Neural cell (in vitro differentiated cells): ENCODE results near the gene NHERF1. TPM values are rescaled to one million over a fixed set of nuclear protein-coding genes. Genes with fewer than 3 reads are reported as not detected.

Experiments
- H2AFZ ChIP-seq: fragments of 200-600, 300-800 bp; sonication (generic), shearing (Covaris generic); 2 replicates; pipeline ENCODE4 v1.6.0; 2014; ENCODE audit warnings: low read depth, mild to moderate bottlenecking, antibody characterized with exemption, low read length, moderate library complexity
- H3F3A ChIP-seq: fragments of 200-600 bp; shearing (Covaris generic); 2 replicates; pipeline ENCODE4 v1.6.1; 2016; ENCODE audit warnings: mild to moderate bottlenecking, moderate library complexity, mixed read lengths, antibody characterized with exemption, low read length; ENCODE audit not compliant: insufficient read depth, poor library complexity, severe bottlenecking
- H3K27ac ChIP-seq: fragments of 200-600, 300-800 bp; sonication (generic), shearing (Covaris generic); 2 replicates; pipeline ENCODE4 v1.5.1; 2014; ENCODE audit warnings: mild to moderate bottlenecking, low read length, moderate library complexity
- H3K27me3 ChIP-seq: fragments of 300-800, 200-600 bp; sonication (generic), shearing (Covaris generic); 2 replicates; pipeline ENCODE4 v1.6.0; 2014; ENCODE audit warnings: mild to moderate bottlenecking, low read depth, low read length, moderate library complexity; ENCODE audit not compliant: insufficient read depth
- H3K36me3 ChIP-seq: fragments of 300-800, 200-600 bp; sonication (generic), shearing (Covaris generic); 2 replicates; pipeline ENCODE4 v1.5.1; 2014; ENCODE audit warnings: mild to moderate bottlenecking, antibody characterized with exemption, low read length, moderate library complexity; ENCODE audit not compliant: insufficient read depth
- H3K4me2 ChIP-seq: fragments of 300-800, 200-600 bp; sonication (generic), shearing (Covaris generic); 2 replicates; pipeline ENCODE4 v1.6.0; 2014; ENCODE audit warnings: mild to moderate bottlenecking, low read length
- H3K4me3 ChIP-seq: fragments of 300-800, 200-600 bp; sonication (generic), shearing (Covaris generic); 2 replicates; pipeline ENCODE4 v1.5.1; 2014; ENCODE audit warnings: mild to moderate bottlenecking, low read length, moderate library complexity
- H3K79me2 ChIP-seq: fragments of 200-600 bp; shearing (Covaris generic); replicated peaks from 2 replicates; pipeline ENCODE4 v1.6.0; 2014; ENCODE audit warnings: mild to moderate bottlenecking, low read length, moderate library complexity; ENCODE audit not compliant: insufficient read depth
- H3K9ac ChIP-seq: fragments of 300-800, 200-600 bp; sonication (generic), shearing (Covaris generic); 2 replicates; pipeline ENCODE4 v1.6.1; 2016; ENCODE audit warnings: mild to moderate bottlenecking, low read length, mixed read lengths
- H3K9me2 ChIP-seq: fragments of 200-600 bp; shearing (Covaris generic); 2 replicates; pipeline ENCODE4 v1.6.1; 2016; ENCODE audit warnings: mild to moderate bottlenecking, low read length, mixed read lengths; ENCODE audit not compliant: insufficient read depth
- H3K9me3 ChIP-seq: fragments of 200-600, 300-800 bp; sonication (generic), shearing (Covaris generic); 2 replicates; pipeline ENCODE4 v1.6.1; 2016; ENCODE audit warnings: mild to moderate bottlenecking, mixed run types, low read length, moderate library complexity, mixed read lengths
- H4K20me1 ChIP-seq: fragments of 200-600 bp; shearing (Covaris generic); 2 replicates; pipeline ENCODE4 v1.6.1; 2016; ENCODE audit warnings: mild to moderate bottlenecking, mixed run types; ENCODE audit not compliant: insufficient read depth
- EP300 ChIP-seq: fragments of 450-650 bp; conservative IDR thresholded peaks from 2 replicates; pipeline ENCODE4 v1.6.1; 2014; ENCODE audit warnings: antibody characterized with exemption, mild to moderate bottlenecking, moderate library complexity; ENCODE audit not compliant: poor library complexity, severe bottlenecking
- EZH2 ChIP-seq: fragments of 200-600, 300-800 bp; shearing (Covaris generic), sonication (generic); IDR thresholded peaks from 2 replicates; pipeline ENCODE4 v1.6.1; 2014; ENCODE audit warnings: antibody characterized with exemption, low read length, borderline replicate concordance, mild to moderate bottlenecking; ENCODE audit not compliant: insufficient read depth, poor library complexity, severe bottlenecking
- MXI1 ChIP-seq: fragments of 450-650 bp; conservative IDR thresholded peaks from 2 replicates; pipeline ENCODE4 v1.6.1; 2014; ENCODE audit warnings: antibody characterized with exemption, mild to moderate bottlenecking; ENCODE audit not compliant: poor library complexity, severe bottlenecking
- POLR2AphosphoS5 ChIP-seq: IDR thresholded peaks from 2 replicates; pipeline ENCODE4 v1.6.1; 2012
- RAD21 ChIP-seq: fragments of 450-650 bp; conservative IDR thresholded peaks from 2 replicates; pipeline ENCODE4 v1.6.1; 2014; ENCODE audit warnings: antibody characterized with exemption, mild to moderate bottlenecking, moderate library complexity
- SMC3 ChIP-seq: fragments of 450-650 bp; conservative IDR thresholded peaks from 2 replicates; pipeline ENCODE4 v1.6.1; 2014; ENCODE audit warnings: antibody characterized with exemption, mild to moderate bottlenecking, moderate library complexity; ENCODE audit not compliant: poor library complexity
- TAF1 ChIP-seq: IDR thresholded peaks from 2 replicates; pipeline ENCODE4 v1.6.1; 2012; ENCODE audit warnings: low read depth
- polyA plus RNA-seq: library from polyadenylated mRNA; depleted of rRNA; stranded (reverse); fragments of >200 nt; gene quantifications from 2 replicates; pipeline ENCODE4 v1.2.3, GENCODE V29; 2014
- TF ChIP-seq, protein P1 (sequence below): IDR thresholded peaks from 2 replicates; pipeline ENCODE4 v1.6.1; 2012; ENCODE audit warnings: borderline replicate concordance
- TF ChIP-seq, protein P2 (sequence below): fragments of 450-650 bp; IDR thresholded peaks from 2 replicates; pipeline ENCODE4 v1.5.1; 2014; ENCODE audit warnings: antibody characterized with exemption, mild to moderate bottlenecking, moderate library complexity; ENCODE audit not compliant: poor library complexity, severe bottlenecking

Gene NHERF1
- polyA plus RNA-seq, 1 donor from 2014 or later: 0.51 TPM

DNA sequence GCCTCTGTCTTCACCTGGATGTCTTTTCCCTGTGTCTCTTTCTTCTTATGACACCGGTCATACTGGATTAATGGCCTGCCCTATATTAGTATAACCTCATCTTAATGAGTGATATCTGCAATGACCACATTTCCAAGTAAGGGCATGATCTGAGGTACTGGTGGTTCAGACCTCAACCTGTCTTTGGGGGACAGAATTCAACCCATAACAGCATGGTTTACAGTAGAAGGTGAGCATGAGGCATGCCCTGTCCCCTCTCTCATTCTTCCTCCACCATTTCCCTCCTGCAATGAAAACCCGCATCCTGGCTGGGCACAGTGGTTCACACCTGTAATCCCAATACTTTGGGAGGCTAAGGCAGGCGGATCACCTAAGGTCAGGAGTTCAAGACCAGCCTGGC lies 14.2 kb upstream of the NHERF1 start:
- Histone ChIP-seq H3K27ac (no peak overlapping the region), H3K4me2 (no peak overlapping the region), H3K9me3 (peaks cover 5% of the 10 kb centered on the region), H3K79me2 (no peaks in the 10 kb centered on the region), H3K4me3 (no peak overlapping the region), H2AFZ (no peak overlapping the region), H3K9ac (no peak overlapping the region), H3K27me3 (peaks cover 60% of the 10 kb centered on the region), H4K20me1 (no peaks in the 10 kb centered on the region), H3K36me3 (no peaks in the 10 kb centered on the region), H3F3A (no peaks in the 10 kb centered on the region), H3K9me2 (no peaks in the 10 kb centered on the region)
- TF ChIP-seq, protein P1, sequence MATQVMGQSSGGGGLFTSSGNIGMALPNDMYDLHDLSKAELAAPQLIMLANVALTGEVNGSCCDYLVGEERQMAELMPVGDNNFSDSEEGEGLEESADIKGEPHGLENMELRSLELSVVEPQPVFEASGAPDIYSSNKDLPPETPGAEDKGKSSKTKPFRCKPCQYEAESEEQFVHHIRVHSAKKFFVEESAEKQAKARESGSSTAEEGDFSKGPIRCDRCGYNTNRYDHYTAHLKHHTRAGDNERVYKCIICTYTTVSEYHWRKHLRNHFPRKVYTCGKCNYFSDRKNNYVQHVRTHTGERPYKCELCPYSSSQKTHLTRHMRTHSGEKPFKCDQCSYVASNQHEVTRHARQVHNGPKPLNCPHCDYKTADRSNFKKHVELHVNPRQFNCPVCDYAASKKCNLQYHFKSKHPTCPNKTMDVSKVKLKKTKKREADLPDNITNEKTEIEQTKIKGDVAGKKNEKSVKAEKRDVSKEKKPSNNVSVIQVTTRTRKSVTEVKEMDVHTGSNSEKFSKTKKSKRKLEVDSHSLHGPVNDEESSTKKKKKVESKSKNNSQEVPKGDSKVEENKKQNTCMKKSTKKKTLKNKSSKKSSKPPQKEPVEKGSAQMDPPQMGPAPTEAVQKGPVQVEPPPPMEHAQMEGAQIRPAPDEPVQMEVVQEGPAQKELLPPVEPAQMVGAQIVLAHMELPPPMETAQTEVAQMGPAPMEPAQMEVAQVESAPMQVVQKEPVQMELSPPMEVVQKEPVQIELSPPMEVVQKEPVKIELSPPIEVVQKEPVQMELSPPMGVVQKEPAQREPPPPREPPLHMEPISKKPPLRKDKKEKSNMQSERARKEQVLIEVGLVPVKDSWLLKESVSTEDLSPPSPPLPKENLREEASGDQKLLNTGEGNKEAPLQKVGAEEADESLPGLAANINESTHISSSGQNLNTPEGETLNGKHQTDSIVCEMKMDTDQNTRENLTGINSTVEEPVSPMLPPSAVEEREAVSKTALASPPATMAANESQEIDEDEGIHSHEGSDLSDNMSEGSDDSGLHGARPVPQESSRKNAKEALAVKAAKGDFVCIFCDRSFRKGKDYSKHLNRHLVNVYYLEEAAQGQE: no peak
- TF ChIP-seq, protein P2, sequence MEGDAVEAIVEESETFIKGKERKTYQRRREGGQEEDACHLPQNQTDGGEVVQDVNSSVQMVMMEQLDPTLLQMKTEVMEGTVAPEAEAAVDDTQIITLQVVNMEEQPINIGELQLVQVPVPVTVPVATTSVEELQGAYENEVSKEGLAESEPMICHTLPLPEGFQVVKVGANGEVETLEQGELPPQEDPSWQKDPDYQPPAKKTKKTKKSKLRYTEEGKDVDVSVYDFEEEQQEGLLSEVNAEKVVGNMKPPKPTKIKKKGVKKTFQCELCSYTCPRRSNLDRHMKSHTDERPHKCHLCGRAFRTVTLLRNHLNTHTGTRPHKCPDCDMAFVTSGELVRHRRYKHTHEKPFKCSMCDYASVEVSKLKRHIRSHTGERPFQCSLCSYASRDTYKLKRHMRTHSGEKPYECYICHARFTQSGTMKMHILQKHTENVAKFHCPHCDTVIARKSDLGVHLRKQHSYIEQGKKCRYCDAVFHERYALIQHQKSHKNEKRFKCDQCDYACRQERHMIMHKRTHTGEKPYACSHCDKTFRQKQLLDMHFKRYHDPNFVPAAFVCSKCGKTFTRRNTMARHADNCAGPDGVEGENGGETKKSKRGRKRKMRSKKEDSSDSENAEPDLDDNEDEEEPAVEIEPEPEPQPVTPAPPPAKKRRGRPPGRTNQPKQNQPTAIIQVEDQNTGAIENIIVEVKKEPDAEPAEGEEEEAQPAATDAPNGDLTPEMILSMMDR: no peak
- no peak for TF ChIP-seq POLR2AphosphoS5
- no peak for TF ChIP-seq SMC3
- TF ChIP-seq TAF1: no peak
- TF ChIP-seq RAD21: no peak
- no peak for TF ChIP-seq EP300
- no peak for TF ChIP-seq EZH2
- TF ChIP-seq MXI1: no peak

DNA sequence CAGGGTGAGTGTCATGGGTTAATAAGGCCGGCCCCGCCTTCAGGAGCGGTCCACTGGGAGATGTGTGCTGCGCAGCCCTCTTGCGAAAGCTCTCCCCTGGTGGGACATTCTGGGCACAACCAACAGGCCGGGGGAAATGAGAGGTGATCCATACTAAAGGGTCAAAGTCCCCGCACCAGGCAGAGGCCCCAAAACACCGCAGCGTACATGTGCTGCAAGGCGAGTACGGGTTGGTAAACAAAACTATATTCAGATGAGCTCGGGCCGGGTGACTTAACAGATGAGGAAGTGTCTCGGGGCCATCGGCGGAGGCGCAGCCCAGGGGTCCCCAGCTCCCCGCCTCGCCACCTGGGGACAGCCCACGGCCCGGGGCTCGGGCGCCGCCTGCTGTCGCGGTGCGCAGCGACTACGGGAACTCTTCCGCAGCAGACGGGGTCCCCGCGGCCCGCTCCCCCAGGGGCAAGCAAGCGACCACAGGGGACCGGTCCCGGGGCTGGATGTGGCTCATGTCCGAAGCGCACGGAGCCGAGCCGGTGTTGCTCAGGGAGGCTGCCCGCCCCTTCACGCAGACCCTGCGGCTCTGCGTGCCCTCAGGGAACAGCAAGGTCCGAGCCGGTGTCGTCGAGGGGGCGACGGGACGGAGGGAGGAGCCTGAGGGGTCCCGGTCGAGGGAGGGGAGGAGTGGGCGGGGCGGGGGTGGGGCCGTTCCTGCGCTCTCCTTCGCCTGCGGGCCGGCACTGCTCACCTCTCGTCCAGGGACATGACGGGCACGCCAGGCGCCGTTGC lies 11.7 kb upstream of the NHERF1 start, which contains the start of gene RAB37:
Gene RAB37 (plus strand): TSS at position 744 of the 786 bp plus-strand sequence. CDS start 17 bp downstream, at position 761.
- Histone ChIP-seq H4K20me1 (no peaks in the 10 kb centered on the region), H3K9ac (no peak within 1 kb of the TSS), H3K79me2 (no peaks in the 10 kb centered on the region), H3F3A (no peaks in the 10 kb centered on the region), H3K27me3 (peaks cover 64% of the 10 kb centered on the region), H3K27ac (no peak within 1 kb of the TSS), H3K9me3 (peaks cover 5% of the 10 kb centered on the region), H2AFZ (no peak within 1 kb of the TSS), H3K4me3 (peak within 1 kb of the TSS; percentile 42), H3K36me3 (no peaks in the 10 kb centered on the region), H3K9me2 (no peaks in the 10 kb centered on the region), H3K4me2 (no peak within 1 kb of the TSS)
- no peak for TF ChIP-seq EZH2
- no peak for TF ChIP-seq SMC3
- TF ChIP-seq POLR2AphosphoS5: no peak
- no peak for TF ChIP-seq TAF1
- no peak for TF ChIP-seq EP300
- TF ChIP-seq, protein P2: peak; percentile 41
- no peak for TF ChIP-seq MXI1
- TF ChIP-seq, protein P1: no peak
